ENCODE results near the gene VAV3.

- TF ChIP-seq CTCF (IDR thresholded peaks at IDR 0.05) (no peak), POLR2A (IDR thresholded peaks at IDR 0.05) (no peak)
These were observed 81.4 kb downstream of the VAV3 start for GRCh38 chr1:107883562-107883961.

Measured in heart left ventricle (tissue), 13 donors.